Measurements from ENCODE around the gene PCDHGA11. TPM values are rescaled to one million over a fixed set of nuclear protein-coding genes. Genes with fewer than 3 reads are reported as not detected.

PCDHGA11 gene
- total and polyA plus RNA-seq, 2 donors (not counting 3 experiments of a cell fraction or from before 2014, with no cell fraction given) = 8.0 to 11.5 TPM

DNA sequence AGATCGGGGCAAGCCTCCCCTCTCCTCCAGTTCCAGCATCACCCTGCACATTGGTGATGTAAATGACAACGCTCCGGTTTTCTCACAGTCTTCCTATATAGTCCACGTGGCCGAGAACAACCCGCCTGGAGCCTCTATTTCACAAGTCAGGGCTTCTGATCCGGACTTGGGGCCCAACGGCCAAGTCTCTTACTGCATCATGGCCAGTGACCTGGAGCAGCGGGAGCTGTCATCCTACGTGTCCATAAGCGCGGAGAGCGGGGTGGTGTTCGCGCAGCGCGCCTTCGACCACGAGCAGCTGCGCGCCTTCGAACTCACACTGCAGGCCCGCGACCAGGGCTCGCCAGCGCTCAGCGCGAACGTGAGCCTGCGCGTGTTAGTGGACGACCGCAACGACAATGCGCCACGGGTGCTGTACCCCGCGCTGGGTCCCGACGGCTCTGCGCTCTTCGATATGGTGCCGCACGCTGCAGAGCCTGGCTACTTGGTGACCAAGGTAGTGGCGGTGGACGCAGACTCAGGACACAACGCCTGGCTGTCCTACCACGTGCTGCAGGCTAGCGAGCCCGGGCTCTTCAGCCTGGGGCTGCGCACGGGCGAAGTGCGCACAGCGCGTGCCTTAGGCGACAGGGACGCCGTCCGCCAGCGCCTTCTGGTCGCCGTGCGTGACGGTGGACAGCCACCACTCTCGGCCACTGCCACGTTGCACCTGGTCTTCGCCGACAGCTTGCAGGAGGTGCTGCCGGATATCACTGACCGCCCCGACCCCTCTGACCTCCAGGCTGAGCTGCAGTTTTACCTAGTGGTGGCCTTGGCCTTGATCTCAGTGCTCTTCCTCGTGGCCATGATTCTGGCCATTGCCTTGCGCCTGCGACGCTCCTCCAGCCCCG, 31.5 kb upstream of the PCDHGA11 start:
- Histone ChIP-seq H3K9me3 (replicated peaks; ENCODE audit: control insufficient read depth, insufficient read depth, low read length) (peaks cover 2% of the 10 kb centered on the region), H2AFZ (ENCODE audit: low read depth, low read length) (no peak overlapping the region), H3K36me3 (ENCODE audit: control insufficient read depth in 2 of 2, extremely low read depth in 1 of 2, insufficient read depth in 2 of 2, low read length in 2 of 2) (no peaks in the 10 kb centered on the region), H3K79me2 (ENCODE audit: control insufficient read depth, insufficient read depth, low read length) (no peaks in the 10 kb centered on the region), H3K4me2 (ENCODE audit: insufficient read depth, low read length) (no peak overlapping the region), H3K9ac (replicated peaks; ENCODE audit: extremely low read depth, insufficient read depth, low read length) (no peak overlapping the region), H3K9me1 (replicated peaks; ENCODE audit: control insufficient read depth, extremely low read depth, insufficient read depth, low read length) (no peaks in the 10 kb centered on the region), H3K27me3 (ENCODE audit: control insufficient read depth in 2 of 2, insufficient read depth in 2 of 2, low read length in 2 of 2) (peaks cover 31 to 77% of the 10 kb centered on the region in 2 experiments), H3K4me3 (replicated peaks in 1 of 3; ENCODE audit: insufficient read depth in 1 of 3, low read depth in 1 of 3, low read length in 3 of 3) (no peak overlapping the region), H4K20me1 (replicated peaks; ENCODE audit: control insufficient read depth, extremely low read depth, insufficient read depth, low read length) (no peaks in the 10 kb centered on the region), H3K4me1 (ENCODE audit: control insufficient read depth, extremely low read depth, insufficient read depth, low read length) (no peaks in the 10 kb centered on the region), H3K27ac (ENCODE audit: insufficient read depth, low read depth, low read length) (no peak overlapping the region)
- FAIRE-seq (no peak), DNase-seq (ENCODE audit: low read depth, low spot score) (no peak)
- dilution Hi-C loops (cut with MboI; ENCODE audit: extremely low pct_ligation_motif_present, low sequenced_read_pairs) (no loop called here), intact Hi-C loops (cut with micrococcal nuclease) (no loop called here)
- CTCF ChIA-PET = interaction anchor here (1.5 to 4.1 kb wide), 8 partner anchors 8 to 178 kb away, joined by 4 to 32 read pairs (median 6); partner anchors contain the start of genes PCDHGA10, PCDHGA12, PCDHGA4 and PCDHGA6
- TF ChIP-seq POLR2A (IDR thresholded peaks at IDR 0.05; ENCODE audit: low read depth, low read length) = no peak
- no TSS peak for BruUV-seq (replicated peaks)
- POLR2A ChIA-PET = no interaction called here

DNA sequence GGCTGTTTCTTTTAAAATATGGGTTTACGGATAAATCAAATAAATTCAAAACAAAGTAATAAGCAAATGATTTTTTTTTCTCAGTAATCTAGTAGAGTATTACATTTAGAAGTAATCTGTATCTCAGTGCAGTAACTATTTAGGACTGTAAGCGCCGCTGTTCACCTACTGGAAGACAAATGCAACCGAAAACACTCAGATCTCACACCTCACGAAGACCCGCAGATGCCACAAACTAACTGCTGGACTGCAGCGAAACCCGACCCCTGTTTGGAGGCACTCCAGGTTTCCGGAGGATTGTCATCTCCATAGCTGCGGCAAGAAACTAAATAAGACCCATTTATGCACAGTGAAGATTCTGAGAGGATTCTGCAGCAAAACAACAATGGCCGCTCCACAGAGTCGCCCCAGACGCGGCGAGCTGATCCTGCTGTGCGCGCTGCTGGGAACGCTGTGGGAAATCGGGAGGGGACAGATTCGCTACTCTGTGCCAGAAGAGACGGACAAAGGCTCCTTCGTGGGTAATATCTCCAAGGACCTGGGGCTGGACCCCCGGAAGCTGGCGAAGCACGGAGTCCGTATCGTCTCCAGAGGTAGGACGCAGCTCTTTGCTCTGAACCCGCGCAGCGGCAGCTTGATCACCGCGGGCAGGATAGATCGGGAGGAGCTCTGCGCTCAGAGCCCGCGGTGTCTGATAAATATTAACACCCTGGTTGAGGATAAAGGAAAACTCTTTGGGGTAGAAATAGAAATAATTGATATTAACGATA, 28.2 kb upstream of the PCDHGA11 start, which contains the start of gene PCDHGA8:
Gene PCDHGA8, plus strand, starts transcription at position 205 of the 770 bp plus-strand sequence. Its CDS starts 181 bp downstream, at position 386.
- CTCF ChIA-PET = interaction anchor here (0.8 to 3.7 kb wide), 5 partner anchors 19 to 171 kb away, joined by 3 to 16 read pairs (median 4); partner anchors contain the start of genes PCDHGA10, PCDHGA3 and PCDHGA6
- FAIRE-seq (peak; percentile 26), DNase-seq (ENCODE audit: low read depth, low spot score) (no peak)
- no peak within 1 kb of the TSS for H3K9ac ChIP-seq (replicated peaks; ENCODE audit: extremely low read depth, insufficient read depth, low read length)
- H3K9me1 ChIP-seq (replicated peaks; ENCODE audit: control insufficient read depth, extremely low read depth, insufficient read depth, low read length) = no peaks in the 10 kb centered on the region
- peaks cover 28 to 76% of the 10 kb centered on the region in 2 experiments for H3K27me3 ChIP-seq (ENCODE audit: control insufficient read depth in 2 of 2, insufficient read depth in 2 of 2, low read length in 2 of 2)
- H3K36me3 ChIP-seq (ENCODE audit: control insufficient read depth in 2 of 2, extremely low read depth in 1 of 2, insufficient read depth in 2 of 2, low read length in 2 of 2) = no peaks in the 10 kb centered on the region
- H3K27ac ChIP-seq (ENCODE audit: insufficient read depth, low read depth, low read length) = no peak within 1 kb of the TSS
- H2AFZ ChIP-seq (ENCODE audit: low read depth, low read length) = no peak within 1 kb of the TSS
- no peak within 1 kb of the TSS for H3K4me3 ChIP-seq (replicated peaks in 1 of 3; ENCODE audit: insufficient read depth in 1 of 3, low read depth in 1 of 3, low read length in 3 of 3)
- POLR2A ChIA-PET = no interaction called here
- peaks cover 2% of the 10 kb centered on the region for H3K9me3 ChIP-seq (replicated peaks; ENCODE audit: control insufficient read depth, insufficient read depth, low read length)
- dilution Hi-C loops (cut with MboI; ENCODE audit: extremely low pct_ligation_motif_present, low sequenced_read_pairs) (no loop called here), intact Hi-C loops (cut with micrococcal nuclease) (no loop called here)
- no TSS peak for BruUV-seq (replicated peaks)
- TF ChIP-seq, protein P1, sequence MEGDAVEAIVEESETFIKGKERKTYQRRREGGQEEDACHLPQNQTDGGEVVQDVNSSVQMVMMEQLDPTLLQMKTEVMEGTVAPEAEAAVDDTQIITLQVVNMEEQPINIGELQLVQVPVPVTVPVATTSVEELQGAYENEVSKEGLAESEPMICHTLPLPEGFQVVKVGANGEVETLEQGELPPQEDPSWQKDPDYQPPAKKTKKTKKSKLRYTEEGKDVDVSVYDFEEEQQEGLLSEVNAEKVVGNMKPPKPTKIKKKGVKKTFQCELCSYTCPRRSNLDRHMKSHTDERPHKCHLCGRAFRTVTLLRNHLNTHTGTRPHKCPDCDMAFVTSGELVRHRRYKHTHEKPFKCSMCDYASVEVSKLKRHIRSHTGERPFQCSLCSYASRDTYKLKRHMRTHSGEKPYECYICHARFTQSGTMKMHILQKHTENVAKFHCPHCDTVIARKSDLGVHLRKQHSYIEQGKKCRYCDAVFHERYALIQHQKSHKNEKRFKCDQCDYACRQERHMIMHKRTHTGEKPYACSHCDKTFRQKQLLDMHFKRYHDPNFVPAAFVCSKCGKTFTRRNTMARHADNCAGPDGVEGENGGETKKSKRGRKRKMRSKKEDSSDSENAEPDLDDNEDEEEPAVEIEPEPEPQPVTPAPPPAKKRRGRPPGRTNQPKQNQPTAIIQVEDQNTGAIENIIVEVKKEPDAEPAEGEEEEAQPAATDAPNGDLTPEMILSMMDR (IDR thresholded peaks at IDR 0.05; ENCODE audit: extremely low read depth in 1 of 2, insufficient read depth in 1 of 2, low read depth in 1 of 2, low read length in 2 of 2) = peak in 1 of 2 donors; percentile 18
- TF ChIP-seq JUN (IDR thresholded peaks at IDR 0.05; ENCODE audit: borderline replicate concordance, insufficient read depth, insufficient read length, low read depth) = no peak
- H3K4me2 ChIP-seq (ENCODE audit: insufficient read depth, low read length) = no peak within 1 kb of the TSS
- H3K79me2 ChIP-seq (ENCODE audit: control insufficient read depth, insufficient read depth, low read length) = no peaks in the 10 kb centered on the region
- no peaks in the 10 kb centered on the region for H4K20me1 ChIP-seq (replicated peaks; ENCODE audit: control insufficient read depth, extremely low read depth, insufficient read depth, low read length)
- H3K4me1 ChIP-seq (ENCODE audit: control insufficient read depth, extremely low read depth, insufficient read depth, low read length) = no peaks in the 10 kb centered on the region

All from endothelial cell of umbilical vein (primary cell).